K562 (cell line): ENCODE results near the gene APLP1. TPM values are rescaled to one million over a fixed set of nuclear protein-coding genes. Genes with fewer than 3 reads are reported as not detected.

ENCODE experiments used
- BCOR ChIP-seq: fragments of 450-650 bp; IDR thresholded peaks from 2 replicates; pipeline ENCODE4 v1.6.1; 2016
- CEBPG ChIP-seq, 3 experiments: fragments of 200-800 bp in 1 of 3; sonication (Bioruptor generic) in 1 of 3; sonication (generic) in 1 of 3; formaldehyde crosslinking in 1 of 3; IDR thresholded peaks in 2 of 3; conservative IDR thresholded peaks in 1 of 3; 2 replicates each; pipeline versions ENCODE4 v1.6.1 to v1.8.0; 2016 to 2022; ENCODE audit warnings: missing compliant biosample characterization in 2 of 3, missing genetic modification characterization in 2 of 3, mild to moderate bottlenecking in 1 of 3, missing genetic modification reagents in 1 of 3
- CREM ChIP-seq: IDR thresholded peaks from 2 replicates; pipeline ENCODE4 v1.6.1; 2014; ENCODE audit warnings: antibody characterized with exemption, low read depth
- CTCF ChIP-seq, 3 experiments: IDR thresholded peaks in 2 of 3; conservative IDR thresholded peaks in 1 of 3; 2 replicates each; pipeline ENCODE4 v1.5.1; 2011 to 2012; ENCODE audit warnings: low read length in 3 of 3, mild to moderate bottlenecking in 3 of 3, control low read depth in 2 of 3, improper control_type of control experiment in 1 of 3, inconsistent platforms in 1 of 3, low read depth in 1 of 3, mixed read lengths in 1 of 3, moderate library complexity in 1 of 3; ENCODE audit not compliant: insufficient read depth in 2 of 3
- E2F3 ChIP-seq: fragments of 250-450 bp; sonication (Bioruptor Pico); IDR thresholded peaks from 2 replicates; pipeline ENCODE4 v1.4.0; 2020; ENCODE audit warnings: mild to moderate bottlenecking
- EZH2 ChIP-seq: IDR thresholded peaks from 2 replicates; pipeline ENCODE4 v1.6.1; 2012; ENCODE audit warnings: low read depth, mild to moderate bottlenecking, inconsistent platforms, low read length, borderline replicate concordance
- FOSL1 ChIP-seq: fragments of 200-800 bp; sonication (Bioruptor generic); conservative IDR thresholded peaks from 2 replicates; pipeline ENCODE4 v1.6.1; 2016; ENCODE audit warnings: missing genetic modification characterization, missing compliant biosample characterization
- FOXK2 ChIP-seq, 2 experiments: fragments of 450-650 bp; IDR thresholded peaks in 1 of 2; conservative IDR thresholded peaks in 1 of 2; 2 replicates each; pipeline ENCODE4 v1.6.1; 2016; ENCODE audit warnings: low read depth in 2 of 2, mild to moderate bottlenecking in 1 of 2
- FOXM1 ChIP-seq, 2 experiments: fragments of 450-650 bp in 1 of 2; sonication (generic) in 1 of 2; formaldehyde crosslinking in 1 of 2; IDR thresholded peaks; 2 replicates each; pipeline versions ENCODE4 v1.6.1 to v1.9.0; 2017 to 2022; ENCODE audit warnings: low read depth in 2 of 2, mild to moderate bottlenecking in 2 of 2, missing genetic modification reagents in 1 of 2, moderate library complexity in 1 of 2
- FOXP1 ChIP-seq: sonication (generic); formaldehyde crosslinking; IDR thresholded peaks from 2 replicates; pipeline ENCODE4 v1.8.0; 2022; ENCODE audit warnings: mild to moderate bottlenecking, missing genetic modification reagents
- GABPA ChIP-seq: fragments of 200-800 bp; sonication (Bioruptor generic); conservative IDR thresholded peaks from 2 replicates; pipeline ENCODE4 v1.6.1; 2016; ENCODE audit warnings: low read depth, missing genetic modification characterization, missing compliant biosample characterization
- GMEB1 ChIP-seq: fragments of 250-450 bp; sonication (Bioruptor Pico); IDR thresholded peaks from 2 replicates; pipeline ENCODE4 v1.4.0; 2020; ENCODE audit warnings: mild to moderate bottlenecking
- JUN ChIP-seq, 2 experiments: sonication (generic) in 1 of 2; formaldehyde crosslinking in 1 of 2; IDR thresholded peaks; 2 replicates each; pipeline versions ENCODE4 v1.6.1 to v1.8.0; 2012 to 2022; ENCODE audit warnings: borderline replicate concordance in 2 of 2, mild to moderate bottlenecking in 2 of 2, improper control_type of control experiment in 1 of 2, low read depth in 1 of 2, low read length in 1 of 2, missing genetic modification reagents in 1 of 2
- KLF13 ChIP-seq: fragments of 450-650 bp; IDR thresholded peaks from 2 replicates; pipeline ENCODE4 v1.6.1; 2016; ENCODE audit warnings: missing genetic modification characterization, low read depth, mild to moderate bottlenecking, missing compliant biosample characterization, moderate library complexity, borderline replicate concordance
- MAFK ChIP-seq: IDR thresholded peaks from 2 replicates; pipeline ENCODE4 v1.6.1; 2011; ENCODE audit warnings: low read length, improper control_type of control experiment
- MTA2 ChIP-seq: fragments of 450-650 bp; IDR thresholded peaks from 2 replicates; pipeline ENCODE4 v1.6.1; 2016; ENCODE audit warnings: low read depth
- NFIX ChIP-seq: fragments of 250-450 bp; sonication (Bioruptor Pico); IDR thresholded peaks from 2 replicates; pipeline ENCODE4 v1.4.0; 2020; ENCODE audit warnings: low read depth, mild to moderate bottlenecking, moderate library complexity
- PHB ChIP-seq: fragments of 250-450 bp; sonication (Bioruptor Pico); IDR thresholded peaks from 2 replicates; pipeline ENCODE4 v1.5.0; 2021
- RAD21 ChIP-seq, 2 experiments: fragments of 250-450 bp in 1 of 2; fragments of 450-650 bp in 1 of 2; sonication (Bioruptor Pico) in 1 of 2; formaldehyde crosslinking in 1 of 2; IDR thresholded peaks in 1 of 2; conservative IDR thresholded peaks in 1 of 2; 2 replicates each; pipeline versions ENCODE4 v1.4.0 to v1.8.0; 2020 to 2022; ENCODE audit warnings: mild to moderate bottlenecking in 2 of 2, moderate library complexity in 1 of 2
- RBM15 ChIP-seq: fragments of 200-400 bp; formaldehyde crosslinking; IDR thresholded peaks from 2 replicates; pipeline ENCODE4 v1.6.1; 2018; ENCODE audit warnings: mild to moderate bottlenecking, low read length, moderate library complexity; ENCODE audit not compliant: insufficient read depth
- SMARCE1 ChIP-seq: fragments of 450-650 bp; IDR thresholded peaks from 2 replicates; pipeline ENCODE4 v1.7.1; 2016; ENCODE audit warnings: mild to moderate bottlenecking
- ZKSCAN8 ChIP-seq: fragments of 200-800 bp; sonication (Bioruptor generic); IDR thresholded peaks from 2 replicates; pipeline ENCODE4 v1.6.1; 2016; ENCODE audit warnings: missing genetic modification characterization, missing compliant biosample characterization
- ZNF77 ChIP-seq: fragments of 250-450 bp; sonication (Bioruptor Pico); IDR thresholded peaks from 2 replicates; pipeline ENCODE4 v1.5.0; 2020
- ZNF780A ChIP-seq: fragments of 250-450 bp; sonication (Bioruptor Pico); IDR thresholded peaks from 2 replicates; pipeline ENCODE4 v1.5.0; 2021; ENCODE audit warnings: mild to moderate bottlenecking
- polyA plus RNA-seq, 8 experiments: library from polyadenylated mRNA; depleted of rRNA in 4 of 8; stranded (reverse) in 5 of 8; unstranded in 3 of 8; fragments of >200 nt; fragmentation: Nextera tagmentation in 2 of 8; fragmentation: Illumina TruSeq in 1 of 8; extraction: Ambion mirVana in 2 of 8; extraction: Trizol in 1 of 8; gene quantifications; 2 replicates each; pipeline versions ENCODE4 v1.2.1 to v1.2.3, GENCODE V29; 2011 to 2014; ENCODE audit warnings: inconsistent platforms in 1 of 8, missing spikeins in 1 of 8
- total RNA-seq, 7 experiments: library from RNA; depleted of rRNA in 6 of 7; stranded (reverse); fragments of >200 nt in 6 of 7; fragmentation: Illumina TruSeq in 2 of 7; extraction: Trizol in 2 of 7; gene quantifications; 2 replicates each; pipeline versions ENCODE4 v1.2.1 to v1.2.3, GENCODE V29; 2011 to 2021; ENCODE audit warnings: low replicate concordance in 1 of 7

Gene APLP1
- total and polyA plus RNA-seq, 9 of the 15 experiments (the other 6 are each of a cell fraction or from before 2014, with no cell fraction given), result 0.69 to 9.9 (median 4.7) TPM

GRCh38 chr19:35845215-35846037, 22.9 kb upstream of the APLP1 start (continued):
- TF ChIP-seq GMEB1 (no peak), ZNF77 (CRISPR knock-in tag) (no peak), EZH2 (no peak), ZKSCAN8 (CRISPR knock-in tag) (no peak), GABPA (tag) (no peak), MAFK (no peak), FOXP1 (CRISPR knock-in tag) (no peak), CEBPG (CRISPR knock-in tag; IDR thresholded peaks at IDR 0.05) (peak; percentile 91), CEBPG (tag; conservative IDR thresholded peaks at IDR 0.05 in 1 of 2, IDR thresholded peaks at IDR 0.05 in 1 of 2) (peak; percentile 95 to 97; a peak in 3 of 4 replicates), ZNF780A (CRISPR knock-in tag) (no peak), NFIX (CRISPR knock-in tag) (no peak), RBM15 (no peak), JUN (IDR thresholded peaks at IDR 0.05; ENCODE audit: borderline replicate concordance, low read depth, low read length) (no peak), JUN (CRISPR knock-in tag; IDR thresholded peaks at IDR 0.05; ENCODE audit: borderline replicate concordance) (no peak), FOXK2 (conservative IDR thresholded peaks at IDR 0.05 in 1 of 2, IDR thresholded peaks at IDR 0.05 in 1 of 2; ENCODE audit: low read depth in 2 of 2) (peak in 1 of 2 experiments; percentile 27; a peak in 1 of 4 replicates), RAD21 (CRISPR knock-in tag; conservative IDR thresholded peaks at IDR 0.05 in 1 of 2, IDR thresholded peaks at IDR 0.05 in 1 of 2) (no peak), SMARCE1 (peak; percentile 59; the same call in 1 of the 2 replicates), MTA2 (no peak), CTCF (IDR thresholded peaks at IDR 0.05 in 2 of 3, conservative IDR thresholded peaks at IDR 0.05 in 1 of 3; ENCODE audit: insufficient read depth in 2 of 3, low read depth in 1 of 3, low read length in 3 of 3) (0 out of 6 replicates have a peak, but pooled peaks of 1 of the 3 experiments have one; percentile 6), PHB (CRISPR knock-in tag) (no peak), CREM (peak; percentile 65), FOXM1 (IDR thresholded peaks at IDR 0.05; ENCODE audit: low read depth) (no peak), FOXM1 (CRISPR knock-in tag; IDR thresholded peaks at IDR 0.05; ENCODE audit: low read depth) (no peak), E2F3 (CRISPR knock-in tag) (no peak), KLF13 (tag) (no peak; the same call in 1 of the 2 replicates), FOSL1 (tag) (0 out of 2 replicates have a peak, but pooled peaks have one; percentile 9), BCOR (peak; percentile 88)
